ENCODE results near the gene COL2A1. TPM values are rescaled to one million over a fixed set of nuclear protein-coding genes. Genes with fewer than 3 reads are reported as not detected.

Gene COL2A1
- total RNA-seq, 1 experiment from 2014 or later, result 201 TPM

GRCh38 chr12:47931187-47931586 lies 73.1 kb downstream of the COL2A1 start:
- H3K36me3 Mint-ChIP-seq (ENCODE audit: insufficient read depth, unreplicated experiment), result no peaks in the 10 kb centered on the region
- Histone ChIP-seq H3K4me3 (ENCODE audit: low read depth, low read length) (no peak overlapping the region), H3K9me3 (no peaks in the 10 kb centered on the region), H3K27me3 (replicated peaks; ENCODE audit: control insufficient read depth, insufficient read depth, low read length) (no peaks in the 10 kb centered on the region), H3K36me3 (ENCODE audit: control insufficient read depth, insufficient read depth, low read length) (no peaks in the 10 kb centered on the region), H3K4me1 (peaks cover 20% of the 10 kb centered on the region)
- TF ChIP-seq CTCF (IDR thresholded peaks at IDR 0.05; ENCODE audit: insufficient read depth in 1 of 2, low read depth in 1 of 2, low read length in 1 of 2, severe bottlenecking in 1 of 2, unreplicated experiment in 1 of 2), result no peak
- POLR2A ChIA-PET, result interaction anchor here (1.0 kb wide), 1 partner anchor 26 kb away, joined by 4 read pairs; the partner anchor contains the start of gene VDR
- DNase-seq, result peak; percentile 59 to 65
- no TSS peak for BruUV-seq (replicated peaks)
- peak overlapping the region; percentile 20 for H3K4me3 Mint-ChIP-seq (ENCODE audit: unreplicated experiment)
- no peaks in the 10 kb centered on the region for H3K27me3 Mint-ChIP-seq (ENCODE audit: insufficient read depth, unreplicated experiment)
- peak overlapping the region; percentile 66 for H3K27ac Mint-ChIP-seq (ENCODE audit: unreplicated experiment)
- intact Hi-C loops (cut with micrococcal nuclease; ENCODE audit: unreplicated experiment), result loop anchor here (1.0 kb wide), 1 partner anchor 26 kb away; no protein-coding TSS in a partner anchor
- H3K4me1 Mint-ChIP-seq (ENCODE audit: low read depth, unreplicated experiment), result peaks cover 13% of the 10 kb centered on the region
- CTCF ChIA-PET, result no interaction called here
- no peaks in the 10 kb centered on the region for H3K9me3 Mint-ChIP-seq (ENCODE audit: unreplicated experiment)

GRCh38 chr12:47930634-47931033 lies 73.6 kb downstream of the COL2A1 start:
- BruUV-seq (replicated peaks), result no TSS peak
- no peaks in the 10 kb centered on the region for H3K27me3 Mint-ChIP-seq (ENCODE audit: insufficient read depth, unreplicated experiment)
- CTCF ChIA-PET, result interaction anchor here (1.3 kb wide), 1 partner anchor 23 kb away, joined by 4 read pairs; no protein-coding TSS in a partner anchor

GRCh38 chr12:47927346-47927745 lies 76.9 kb downstream of the COL2A1 start:
- no peak overlapping the region for H3K4me3 ChIP-seq (ENCODE audit: low read depth, low read length)
- no peak overlapping the region for H3K27ac Mint-ChIP-seq (ENCODE audit: unreplicated experiment)
- no peaks in the 10 kb centered on the region for H3K27me3 Mint-ChIP-seq (ENCODE audit: insufficient read depth, unreplicated experiment)
- H3K4me1 ChIP-seq, result peaks cover 14% of the 10 kb centered on the region
- ChIA-PET CTCF (interaction anchor here (0.7 to 1.1 kb wide), 2 partner anchors 22 to 36 kb away, joined by 3 read pairs; partner anchors contain the start of genes TMEM106C and VDR), POLR2A (no interaction called here)
- TF ChIP-seq CTCF (IDR thresholded peaks at IDR 0.05; ENCODE audit: insufficient read depth in 1 of 2, low read depth in 1 of 2, low read length in 1 of 2, severe bottlenecking in 1 of 2, unreplicated experiment in 1 of 2), result no peak
- H3K4me3 Mint-ChIP-seq (ENCODE audit: unreplicated experiment), result no peak overlapping the region
- H3K4me1 Mint-ChIP-seq (ENCODE audit: low read depth, unreplicated experiment), result peaks cover 11% of the 10 kb centered on the region
- no peaks in the 10 kb centered on the region for H3K36me3 ChIP-seq (ENCODE audit: control insufficient read depth, insufficient read depth, low read length)
- no peaks in the 10 kb centered on the region for H3K9me3 ChIP-seq
- H3K36me3 Mint-ChIP-seq (ENCODE audit: insufficient read depth, unreplicated experiment), result no peaks in the 10 kb centered on the region
- no peak for DNase-seq
- no peaks in the 10 kb centered on the region for H3K27me3 ChIP-seq (replicated peaks; ENCODE audit: control insufficient read depth, insufficient read depth, low read length)
- no TSS peak for BruUV-seq (replicated peaks)
- H3K9me3 Mint-ChIP-seq (ENCODE audit: unreplicated experiment), result no peaks in the 10 kb centered on the region
- intact Hi-C loops (cut with micrococcal nuclease; ENCODE audit: unreplicated experiment), result no loop called here

More at GRCh38 chr12:47930634-47931033, 73.6 kb downstream of the COL2A1 start:
- POLR2A ChIA-PET, result interaction anchor here (1.0 kb wide), 1 partner anchor 26 kb away, joined by 4 read pairs; the partner anchor contains the start of gene VDR
- H3K36me3 Mint-ChIP-seq (ENCODE audit: insufficient read depth, unreplicated experiment), result no peaks in the 10 kb centered on the region
- H3K9me3 Mint-ChIP-seq (ENCODE audit: unreplicated experiment), result no peaks in the 10 kb centered on the region
- no peaks in the 10 kb centered on the region for H3K9me3 ChIP-seq
- H3K4me3 ChIP-seq (ENCODE audit: low read depth, low read length), result no peak overlapping the region
- TF ChIP-seq CTCF (IDR thresholded peaks at IDR 0.05; ENCODE audit: insufficient read depth in 1 of 2, low read depth in 1 of 2, low read length in 1 of 2, severe bottlenecking in 1 of 2, unreplicated experiment in 1 of 2), result no peak
- H3K27ac Mint-ChIP-seq (ENCODE audit: unreplicated experiment), result peak overlapping the region; percentile 66
- H3K27me3 ChIP-seq (replicated peaks; ENCODE audit: control insufficient read depth, insufficient read depth, low read length), result no peaks in the 10 kb centered on the region
- H3K36me3 ChIP-seq (ENCODE audit: control insufficient read depth, insufficient read depth, low read length), result no peaks in the 10 kb centered on the region
- intact Hi-C loops (cut with micrococcal nuclease; ENCODE audit: unreplicated experiment), result loop anchor here (1.0 kb wide), 1 partner anchor 25 kb away; no protein-coding TSS in a partner anchor
- peaks cover 11% of the 10 kb centered on the region for H3K4me1 Mint-ChIP-seq (ENCODE audit: low read depth, unreplicated experiment)
- H3K4me3 Mint-ChIP-seq (ENCODE audit: unreplicated experiment), result peak overlapping the region; percentile 20
- peaks cover 18% of the 10 kb centered on the region for H3K4me1 ChIP-seq
- no peak for DNase-seq

Other genes starting within 250 kb of the COL2A1 start
- gene RAPGEF3, start 245.6 kb downstream of the COL2A1 start, total RNA-seq (2022), result 1.2 and 2.3 TPM in 2 replicates
- gene SLC48A1, start 231.2 kb downstream of the COL2A1 start, total RNA-seq (2022), result 34.3 and 37.5 TPM in 2 replicates
- 71.2 and 71.9 TPM in 2 replicates for gene HDAC7, start 184.6 kb downstream of the COL2A1 start, total RNA-seq (2022)
- 13.6 and 15.4 TPM in 2 replicates for gene VDR, start 99.5 kb downstream of the COL2A1 start, total RNA-seq (2022)
- gene TMEM106C, start 40.9 kb downstream of the COL2A1 start, total RNA-seq (2022), result 247 and 281 TPM in 2 replicates
- 40.4 and 42.1 TPM in 2 replicates for gene SENP1, start 101.6 kb upstream of the COL2A1 start, total RNA-seq (2022)
- 96.8 and 108 TPM in 2 replicates for gene PFKM, start 114.9 kb upstream of the COL2A1 start, total RNA-seq (2022)
- gene ASB8, start 153.0 kb upstream of the COL2A1 start, total RNA-seq (2022), result 27.8 and 30.6 TPM in 2 replicates
- 1.00 and 1.0 TPM in 2 replicates for gene CCDC184, start 179.2 kb upstream of the COL2A1 start, total RNA-seq (2022)
- not detected in 2 replicates for gene OR10AD1, start 198.8 kb upstream of the COL2A1 start, total RNA-seq (2022)